Stimulated activated CD4-positive, alpha-beta T cell treated with anti-CD3 and anti-CD28 coated beads, Interleukin-15, amount 100 ng/mL, for 24 hours (primary cell): ENCODE data around the gene DYSF.

ENCODE experiments used
- DNase-seq: peaks from one replicate; pipeline ENCODE4 v3.0.0-alpha.2; 2020

Gene DYSF

DNA sequence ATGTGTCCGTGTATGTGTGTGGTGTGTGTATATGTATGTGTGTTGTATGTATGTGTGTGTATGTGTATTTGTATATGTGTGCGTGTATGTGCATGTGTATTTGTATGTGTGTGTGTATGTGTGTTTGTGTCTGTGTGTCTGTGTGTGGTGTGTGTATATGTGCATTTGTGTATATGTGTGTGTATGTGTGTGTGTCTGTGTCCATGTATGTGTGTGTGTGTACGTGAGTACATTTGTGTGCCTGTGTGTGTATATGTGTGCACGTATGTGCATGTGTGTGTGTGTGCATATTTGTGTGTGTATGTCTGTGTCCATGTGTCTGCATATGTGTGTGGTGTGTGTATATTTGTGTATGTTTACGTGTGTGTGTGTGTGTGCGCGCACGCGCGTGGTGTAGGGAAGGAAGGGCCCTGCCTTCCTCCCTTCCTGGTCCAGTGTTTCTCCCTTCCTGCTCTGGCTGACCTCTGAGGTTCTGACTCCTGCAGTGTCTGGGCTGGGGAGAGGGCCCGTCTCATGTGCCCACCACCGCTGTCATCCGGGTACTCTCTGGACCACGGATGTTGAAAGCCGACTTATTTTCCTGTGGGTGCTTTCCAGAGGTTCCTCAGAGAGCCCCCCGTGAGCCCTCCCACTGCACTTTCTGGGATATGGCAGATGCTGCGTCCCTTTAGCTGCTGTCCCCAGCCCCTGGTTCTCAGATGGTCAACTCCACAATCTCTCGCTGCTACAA lies 209.5 kb downstream of the DYSF start:
- no peak for DNase-seq

DNA sequence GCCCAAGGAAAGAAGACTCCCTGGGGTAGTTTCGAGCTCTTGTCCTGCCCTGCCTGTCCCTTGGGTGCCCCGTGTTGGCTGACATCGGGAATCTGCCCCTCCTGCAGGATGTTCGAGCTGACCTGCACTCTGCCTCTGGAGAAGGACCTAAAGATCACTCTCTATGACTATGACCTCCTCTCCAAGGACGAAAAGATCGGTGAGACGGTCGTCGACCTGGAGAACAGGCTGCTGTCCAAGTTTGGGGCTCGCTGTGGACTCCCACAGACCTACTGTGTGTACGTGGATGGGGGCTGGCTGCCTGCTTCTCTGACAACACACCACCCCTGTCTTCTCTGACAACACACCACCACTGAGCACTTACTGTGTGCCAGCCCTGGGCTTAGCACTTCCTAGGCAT lies 210.8 kb downstream of the DYSF start:
- DNase-seq: no peak

DNA sequence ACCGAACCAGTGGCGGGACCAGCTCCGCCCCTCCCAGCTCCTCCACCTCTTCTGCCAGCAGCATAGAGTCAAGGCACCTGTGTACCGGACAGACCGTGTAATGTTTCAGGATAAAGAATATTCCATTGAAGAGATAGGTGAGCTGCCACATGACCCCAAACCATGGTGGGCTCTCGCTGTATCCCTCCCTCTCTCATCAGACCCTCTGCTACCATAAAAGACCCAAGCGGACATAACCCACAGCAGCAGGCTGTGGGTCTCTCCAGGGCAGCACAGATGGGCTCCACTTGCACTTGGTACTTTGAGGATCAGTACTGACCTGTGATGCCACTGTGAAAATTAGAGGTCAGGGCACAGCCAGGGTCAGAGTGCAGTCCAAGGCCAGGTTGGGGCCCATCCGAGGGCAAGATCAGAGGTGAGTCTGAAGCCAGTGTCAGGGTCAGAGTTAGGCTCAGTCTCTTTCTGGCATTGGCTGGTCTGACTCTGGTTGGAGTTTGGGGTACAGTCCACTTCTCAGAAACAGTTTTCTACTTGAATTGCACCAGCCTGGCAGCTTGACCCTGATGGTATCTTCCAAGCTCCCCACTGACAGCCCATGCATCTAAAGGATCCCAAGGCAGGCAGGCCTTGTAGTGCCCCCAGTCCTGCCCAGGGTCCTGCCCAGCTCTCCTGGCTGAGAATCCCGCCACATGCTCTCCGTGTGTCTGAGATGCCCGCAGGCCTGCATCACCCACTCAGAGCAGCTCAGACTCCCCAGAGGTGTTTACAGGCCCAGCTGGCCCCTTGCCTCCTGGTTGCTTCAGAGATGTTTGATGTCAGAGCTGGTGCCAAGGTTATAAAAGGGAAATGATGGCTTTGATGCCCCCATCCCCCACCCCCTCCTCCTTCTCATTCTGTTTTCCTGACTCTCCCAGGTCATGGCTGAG lies 212.1 kb downstream of the DYSF start:
- DNase-seq: no peak

DNA sequence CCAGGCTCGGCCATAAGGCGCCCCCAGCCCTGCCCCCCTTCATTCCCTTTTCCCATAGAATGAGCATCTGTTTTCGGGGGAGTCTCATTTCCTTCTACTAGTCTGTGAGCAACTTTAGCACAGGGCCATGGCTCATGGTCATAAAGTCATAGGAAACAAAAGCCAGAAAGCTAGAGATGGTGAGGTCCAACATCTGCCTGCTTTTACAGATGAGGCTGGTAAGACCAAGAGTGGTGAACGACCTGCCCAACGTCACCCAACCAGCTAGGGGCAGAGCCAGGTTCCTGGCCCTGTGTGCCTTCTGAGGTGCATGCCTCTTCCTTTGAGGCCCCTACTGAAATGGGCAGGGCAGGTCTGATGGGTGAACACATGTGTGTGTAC lies 212.7 kb downstream of the DYSF start:
- no peak for DNase-seq

DNA sequence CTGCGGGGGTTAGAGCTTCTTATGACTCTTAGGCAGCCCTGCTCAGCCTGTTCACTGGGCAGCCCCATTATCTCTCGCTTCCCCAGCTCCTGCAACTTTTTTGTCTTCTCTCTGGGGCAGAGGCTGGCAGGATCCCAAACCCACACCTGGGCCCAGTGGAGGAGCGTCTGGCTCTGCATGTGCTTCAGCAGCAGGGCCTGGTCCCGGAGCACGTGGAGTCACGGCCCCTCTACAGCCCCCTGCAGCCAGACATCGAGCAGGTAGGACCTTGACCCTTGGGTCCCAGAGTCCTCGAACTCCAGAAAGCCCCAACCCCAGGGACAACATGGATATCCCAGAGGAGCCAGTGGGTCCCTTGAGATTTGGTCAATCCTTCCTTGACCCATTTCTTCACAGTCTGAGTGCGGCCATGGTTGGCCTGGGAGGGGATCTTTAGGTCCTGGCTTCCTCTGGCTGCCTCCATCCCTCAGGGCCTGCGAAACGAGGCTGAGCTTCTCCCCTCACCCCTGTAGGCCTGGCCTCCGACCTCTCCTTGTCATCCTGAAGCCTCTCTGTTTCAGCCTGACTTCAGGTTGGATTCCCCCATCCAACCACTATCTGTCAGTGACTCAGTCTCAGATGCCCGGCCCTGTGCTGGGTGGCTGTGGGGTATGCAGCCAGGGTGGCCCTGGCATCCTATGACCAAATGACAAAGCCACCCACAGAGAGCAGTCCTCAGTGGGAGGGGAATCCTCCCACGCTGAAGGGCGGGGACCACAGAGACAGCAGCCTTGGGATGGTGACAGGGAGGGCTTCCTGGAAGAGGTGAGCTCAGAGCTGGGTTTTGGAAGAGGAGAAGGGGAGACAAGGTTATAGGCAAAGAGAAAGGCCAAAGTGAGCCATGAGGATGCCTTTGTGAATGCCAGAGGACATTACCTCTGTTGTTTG lies 214.2 kb downstream of the DYSF start:
- DNase-seq: no peak

DNA sequence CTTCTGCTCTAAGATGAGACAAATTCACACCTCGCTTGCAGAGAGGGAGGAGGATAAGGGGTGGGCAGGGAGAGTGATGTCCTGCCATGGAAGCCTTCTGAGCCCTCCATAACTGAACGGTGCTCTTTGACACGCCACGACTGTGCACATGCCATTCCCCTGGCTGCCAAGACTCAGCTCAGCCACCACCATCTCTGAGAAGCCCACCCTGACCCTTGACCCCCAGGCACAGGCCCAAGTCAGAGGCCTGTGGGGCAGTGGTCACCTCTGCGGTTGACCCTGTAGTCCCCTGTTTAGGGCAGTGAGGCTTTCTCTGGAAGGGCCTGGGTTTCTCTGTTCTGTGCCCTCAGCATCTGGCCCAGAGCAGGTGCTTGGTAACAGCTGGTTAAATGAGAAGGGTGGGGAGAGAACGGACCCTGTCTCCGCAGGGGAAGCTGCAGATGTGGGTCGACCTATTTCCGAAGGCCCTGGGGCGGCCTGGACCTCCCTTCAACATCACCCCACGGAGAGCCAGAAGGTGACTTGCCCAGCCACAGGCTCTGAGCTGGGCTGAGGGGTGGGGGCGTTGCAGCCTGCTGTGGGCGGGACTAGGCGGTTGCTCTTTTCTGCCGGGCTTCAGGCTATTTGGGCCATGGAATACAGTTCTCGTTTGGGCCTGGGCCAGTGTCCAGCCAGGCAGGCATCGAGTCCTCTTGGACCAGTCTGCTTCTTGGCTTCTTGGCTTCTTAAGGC lies 215.1 kb downstream of the DYSF start:
- DNase-seq: no peak

DNA sequence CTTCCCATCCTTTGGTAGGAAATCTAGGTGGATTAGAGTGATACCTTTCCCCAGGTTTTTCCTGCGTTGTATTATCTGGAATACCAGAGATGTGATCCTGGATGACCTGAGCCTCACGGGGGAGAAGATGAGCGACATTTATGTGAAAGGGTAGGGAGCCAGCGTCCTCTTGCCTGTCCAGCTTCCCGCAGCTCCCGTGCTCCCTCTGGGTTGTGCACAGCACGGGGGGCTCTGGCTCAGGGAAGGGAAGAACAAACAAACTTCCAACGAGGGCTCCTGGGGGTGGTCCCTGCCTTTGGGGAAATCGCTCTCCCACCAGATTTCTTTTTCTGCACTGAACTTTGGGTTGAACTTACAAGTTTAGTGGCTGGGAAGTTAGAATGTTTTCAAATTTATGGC lies 215.7 kb downstream of the DYSF start:
- no peak for DNase-seq

DNA sequence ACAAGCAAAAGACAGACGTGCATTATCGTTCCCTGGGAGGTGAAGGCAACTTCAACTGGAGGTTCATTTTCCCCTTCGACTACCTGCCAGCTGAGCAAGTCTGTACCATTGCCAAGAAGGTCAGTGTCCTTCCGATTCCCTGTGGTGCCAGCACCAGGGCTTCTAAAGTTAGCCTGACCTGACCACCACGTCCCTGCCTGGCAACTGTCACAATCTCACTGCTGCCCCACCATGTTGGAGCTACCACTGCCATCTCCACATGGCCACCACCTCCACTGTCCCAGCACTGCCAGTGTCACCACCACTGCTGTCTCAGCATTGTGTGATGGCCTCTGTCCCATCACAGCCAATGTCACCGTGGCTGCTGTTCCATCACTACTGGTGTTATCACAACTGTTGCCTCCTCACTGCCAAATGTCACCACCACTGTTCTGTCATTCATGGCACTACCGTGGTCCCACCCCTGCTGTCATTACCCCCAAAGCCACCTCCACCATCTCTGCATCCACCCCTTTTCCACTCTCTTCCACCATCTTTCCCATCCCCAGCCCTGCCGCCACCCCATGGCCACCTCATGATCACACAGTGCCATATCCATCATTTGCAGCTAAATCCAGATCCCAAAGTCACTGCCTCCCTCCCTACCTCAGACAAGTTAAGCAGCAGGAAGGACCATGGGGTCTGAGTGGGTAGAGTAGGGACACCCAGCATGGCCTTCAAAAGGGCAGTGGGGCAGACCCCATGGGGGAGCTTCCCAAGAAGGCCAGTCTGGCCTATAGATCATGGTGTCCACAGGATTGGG lies 216.5 kb downstream of the DYSF start:
- DNase-seq: no peak

DNA sequence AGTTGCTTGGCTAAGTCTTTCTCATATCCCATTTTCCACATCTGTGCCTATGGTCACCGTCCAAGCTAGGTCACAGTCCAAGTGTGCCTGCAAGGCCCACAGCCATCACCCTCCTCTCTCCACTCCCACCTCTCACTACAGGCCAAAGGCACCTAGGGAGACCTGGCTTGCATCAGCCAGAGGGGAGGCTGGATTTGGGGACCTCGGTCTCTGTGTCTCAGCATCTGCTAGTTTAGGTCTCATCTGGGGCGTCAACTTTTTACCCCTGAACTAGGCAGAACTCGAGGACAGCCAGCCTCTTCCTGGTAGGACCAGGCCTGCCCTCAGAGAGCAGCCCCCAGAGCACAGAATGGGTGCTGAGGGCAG lies 217.1 kb downstream of the DYSF start:
- no peak for DNase-seq

DNA sequence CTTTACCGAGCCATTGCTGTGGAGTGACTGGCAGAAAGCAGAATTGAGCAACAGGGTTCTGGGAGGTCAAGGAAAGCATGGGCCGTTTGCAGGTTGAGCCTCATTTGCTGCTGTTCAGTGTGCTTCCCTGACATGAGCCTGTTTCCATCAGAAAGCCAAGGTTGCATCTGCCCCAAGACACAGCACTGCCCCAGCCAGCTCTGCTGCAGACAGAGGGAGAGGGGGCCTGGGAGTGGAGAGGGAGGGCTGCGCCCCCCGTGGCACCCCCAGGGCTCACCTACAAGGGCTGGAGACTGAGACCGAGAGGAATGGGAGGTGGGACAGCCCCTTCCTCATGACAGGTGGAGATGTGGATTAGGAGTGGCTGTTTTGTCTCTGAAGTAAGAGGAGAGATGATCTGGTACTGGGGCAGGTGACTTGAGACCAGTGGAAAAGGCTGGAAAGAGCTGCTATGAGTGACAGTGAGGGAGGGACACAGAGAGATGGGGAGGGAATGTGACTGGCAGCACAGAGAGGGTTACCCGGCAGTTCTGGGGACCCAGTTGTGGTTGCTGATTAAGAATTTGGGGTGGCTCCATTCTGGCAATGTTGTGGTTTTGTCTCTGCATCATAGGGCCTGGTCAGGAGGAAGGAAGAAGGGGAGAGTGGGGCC lies 218.0 kb downstream of the DYSF start:
- no peak for DNase-seq

DNA sequence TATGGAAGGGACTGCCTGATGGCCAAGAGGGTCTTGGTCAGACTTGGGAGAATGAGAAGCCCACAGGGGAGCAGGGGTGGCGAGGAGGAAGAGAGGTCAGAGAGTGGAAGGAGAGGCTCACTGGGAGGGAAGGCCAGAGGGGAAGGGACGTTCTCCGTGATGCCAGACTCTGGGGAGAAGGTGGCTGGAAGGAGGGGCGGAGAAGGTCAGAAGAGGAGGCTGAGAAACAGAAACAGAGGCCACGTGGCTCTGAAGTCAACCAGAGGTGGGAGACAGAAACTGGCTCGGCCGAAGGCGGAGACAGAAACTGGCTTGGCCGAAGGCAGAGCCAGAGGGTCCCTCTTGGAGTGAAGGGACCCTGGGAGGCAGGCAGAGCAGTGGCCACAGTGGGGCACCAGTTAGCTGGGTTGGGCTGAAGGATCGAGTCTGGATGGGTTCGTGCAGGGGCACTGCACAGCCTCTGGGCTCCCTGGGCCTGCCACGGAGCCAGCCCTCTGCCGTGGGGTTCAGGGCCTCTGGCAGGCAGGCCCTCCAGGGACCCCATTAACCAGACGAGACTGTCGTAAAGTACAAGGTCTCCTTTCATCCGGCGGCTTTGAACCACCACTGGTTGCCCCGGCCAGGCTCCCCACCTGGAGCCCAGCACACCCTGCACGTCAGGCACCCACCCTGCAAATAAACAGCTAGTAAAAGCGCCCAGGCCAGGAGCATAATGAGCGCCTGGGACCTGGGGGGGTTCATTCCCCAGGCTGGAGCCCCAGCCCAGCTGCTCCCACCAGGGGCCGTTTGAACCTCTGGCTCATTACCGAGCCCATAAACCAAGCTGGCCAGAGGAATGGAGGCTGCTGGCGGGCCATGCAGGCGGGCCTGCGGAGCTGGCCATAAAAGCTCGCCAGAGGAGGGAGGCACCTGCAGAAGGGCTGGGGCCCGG lies 218.8 kb downstream of the DYSF start:
- DNase-seq: no peak

DNA sequence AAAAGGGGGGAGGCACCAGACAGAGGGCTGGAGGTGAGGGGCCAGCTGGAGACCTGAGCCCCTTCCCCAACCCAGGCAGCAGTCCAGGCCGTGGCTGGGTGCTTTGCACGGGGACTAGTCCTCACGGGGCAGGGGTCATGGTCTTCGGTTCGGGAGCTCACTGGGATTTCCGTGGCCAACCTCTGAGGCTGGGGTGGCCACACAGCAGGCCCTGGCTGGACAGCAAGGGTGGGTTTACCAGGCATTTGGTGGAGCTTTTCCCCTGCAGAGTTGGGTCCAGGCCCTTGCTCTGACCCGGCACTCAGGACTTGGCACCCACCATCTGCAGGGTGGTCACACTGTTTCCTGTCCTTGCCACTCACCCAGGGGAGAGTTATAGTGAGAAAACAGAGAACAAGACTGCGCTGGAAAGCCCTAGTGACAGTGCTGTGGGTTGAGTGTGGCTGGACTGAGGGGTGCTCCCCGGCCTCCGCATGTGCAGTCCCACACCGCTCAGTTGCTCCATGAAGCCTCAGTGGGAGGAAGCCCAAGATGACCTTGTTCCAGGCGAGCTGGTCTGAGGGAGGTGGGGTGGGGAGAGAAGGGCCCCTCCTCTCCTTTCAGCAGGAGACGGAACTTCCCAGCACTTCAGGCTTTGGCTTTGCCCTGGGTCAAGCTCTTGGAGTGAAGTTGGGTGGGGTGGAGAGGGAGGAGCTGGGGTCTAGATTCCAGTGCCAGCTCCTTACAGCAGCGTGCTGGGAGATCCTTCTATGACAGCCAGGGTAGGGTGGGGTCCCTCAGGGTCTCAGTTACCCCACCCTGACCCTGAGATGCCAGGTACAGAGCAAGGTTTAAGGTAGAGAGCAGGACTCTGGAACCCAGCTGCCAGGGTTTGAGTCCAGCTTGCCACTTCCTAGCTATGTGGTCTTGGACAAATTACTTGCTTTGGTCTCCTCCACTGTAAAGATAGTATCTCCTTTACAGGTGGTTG lies 219.8 kb downstream of the DYSF start:
- no peak for DNase-seq

DNA sequence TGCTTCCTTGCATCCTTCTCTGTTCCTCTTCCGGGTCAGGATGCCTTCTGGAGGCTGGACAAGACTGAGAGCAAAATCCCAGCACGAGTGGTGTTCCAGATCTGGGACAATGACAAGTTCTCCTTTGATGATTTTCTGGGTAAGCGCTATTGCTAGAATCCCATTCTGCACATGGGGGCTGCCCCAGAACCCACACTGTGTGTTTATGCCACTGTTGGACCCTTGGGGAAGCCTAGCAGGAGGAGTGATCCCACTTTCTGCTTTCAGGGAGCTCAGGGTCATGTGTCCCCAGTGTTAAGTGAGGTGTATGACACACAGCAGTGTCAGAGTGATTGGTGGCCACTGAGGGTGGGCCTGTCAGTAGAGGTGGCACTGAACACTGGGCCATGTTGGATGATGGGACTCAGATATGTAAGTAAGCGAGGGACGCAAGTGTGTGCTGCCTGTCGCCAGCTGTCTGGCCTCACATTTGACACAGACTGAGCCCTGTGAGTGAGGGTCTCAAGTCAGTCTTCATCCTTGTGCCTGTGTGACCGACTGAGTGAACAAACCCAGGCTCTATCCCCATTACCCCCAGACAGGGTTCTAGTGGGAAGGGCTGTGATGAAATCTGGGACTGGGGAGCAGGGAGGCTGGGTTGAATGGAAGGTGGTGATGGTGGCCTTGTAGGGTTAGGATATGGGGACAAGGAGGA lies 220.9 kb downstream of the DYSF start:
- DNase-seq: no peak

DNA sequence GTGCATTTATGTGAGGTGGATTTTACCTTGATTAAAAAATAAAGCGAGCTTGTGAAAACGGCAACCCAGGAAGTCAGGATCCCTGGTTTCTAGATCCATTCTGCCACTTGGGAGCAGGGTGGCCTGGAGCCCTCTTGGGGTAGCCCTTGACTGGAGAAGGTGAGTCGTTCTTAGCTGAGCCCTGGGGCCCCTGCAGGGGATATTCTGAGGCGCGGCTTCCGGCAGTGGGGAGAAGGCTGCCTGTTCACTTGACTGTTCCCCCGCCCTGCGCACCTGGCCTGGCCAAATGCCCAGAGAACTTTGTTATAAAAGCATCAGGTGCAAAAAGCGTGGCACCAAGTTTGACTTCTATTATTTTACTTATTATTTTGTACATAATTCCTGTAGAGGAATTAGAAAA lies 221.9 kb downstream of the DYSF start:
- no peak for DNase-seq

DNA sequence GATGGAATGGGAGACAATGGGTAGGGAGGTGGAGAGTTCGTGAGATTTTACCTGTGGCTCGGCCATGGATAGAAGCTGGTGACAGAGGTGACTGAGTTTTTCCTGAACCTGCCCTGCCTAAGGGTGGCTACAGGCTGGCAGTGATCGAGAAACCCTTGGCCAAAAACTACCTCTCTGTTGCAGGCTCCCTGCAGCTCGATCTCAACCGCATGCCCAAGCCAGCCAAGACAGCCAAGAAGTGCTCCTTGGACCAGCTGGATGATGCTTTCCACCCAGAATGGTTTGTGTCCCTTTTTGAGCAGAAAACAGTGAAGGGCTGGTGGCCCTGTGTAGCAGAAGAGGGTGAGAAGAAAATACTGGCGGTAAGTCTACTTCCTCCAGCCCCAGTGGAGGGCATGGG lies 225.5 kb downstream of the DYSF start:
- DNase-seq: no peak

DNA sequence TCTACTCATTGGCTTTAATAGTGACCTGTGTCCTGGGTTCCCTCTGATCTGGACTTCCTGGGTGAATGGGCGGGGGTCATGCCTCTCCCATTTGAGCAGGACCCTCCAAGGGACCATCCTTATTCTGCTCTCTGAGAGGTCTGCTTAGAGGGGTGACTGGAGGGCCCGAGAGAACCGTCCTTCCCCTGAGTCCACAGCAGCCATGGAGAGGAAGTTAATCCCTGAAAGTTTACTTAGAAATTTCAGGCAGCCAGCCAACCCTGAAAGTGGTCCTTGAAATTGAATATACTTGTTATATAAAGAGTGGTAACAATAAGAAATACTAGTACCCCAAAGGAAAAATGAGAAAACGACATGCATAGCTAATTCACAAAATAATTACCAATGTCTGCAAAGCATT lies 226.1 kb downstream of the DYSF start:
- DNase-seq: no peak

DNA sequence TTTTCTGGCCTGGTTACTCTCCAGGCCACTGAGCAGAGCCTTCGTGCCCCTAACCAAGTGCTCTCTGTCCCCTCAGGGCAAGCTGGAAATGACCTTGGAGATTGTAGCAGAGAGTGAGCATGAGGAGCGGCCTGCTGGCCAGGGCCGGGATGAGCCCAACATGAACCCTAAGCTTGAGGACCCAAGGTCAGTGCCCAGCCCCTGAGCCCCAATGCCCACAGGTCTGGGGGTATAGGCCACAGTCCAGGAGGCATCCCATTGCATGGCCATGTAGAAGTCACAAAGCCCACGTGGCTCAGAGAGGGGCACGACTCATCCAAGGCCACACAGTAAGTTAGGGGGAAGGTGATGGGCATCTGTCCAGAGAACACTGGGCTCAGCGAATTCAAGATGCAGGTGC lies 227.6 kb downstream of the DYSF start:
- DNase-seq: no peak

DNA sequence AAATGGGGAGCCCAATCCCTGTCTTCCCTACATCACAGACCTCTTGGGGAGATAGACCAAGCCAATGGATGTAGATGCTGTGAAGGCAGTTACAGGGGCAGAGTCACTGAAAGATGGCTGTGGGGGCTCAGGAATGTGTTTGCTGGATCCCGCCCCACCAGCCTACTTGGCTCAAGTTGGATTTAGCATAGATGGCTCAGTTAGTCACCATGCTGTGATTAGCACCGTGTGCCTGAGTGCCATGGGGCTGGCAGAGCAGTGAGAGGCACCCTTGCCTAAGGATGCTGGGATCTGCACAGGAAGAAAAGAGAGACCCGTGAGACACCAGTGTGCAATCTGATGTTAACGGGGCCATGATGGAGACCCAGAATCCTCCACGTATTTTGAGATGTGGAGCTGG lies 228.3 kb downstream of the DYSF start:
- DNase-seq: no peak
